A549 (cell line): Measurements from ENCODE around the gene CATSPER4. TPM values are rescaled to one million over a fixed set of nuclear protein-coding genes. Genes with fewer than 3 reads are reported as not detected.
"Not testable (repeated sequence)": the region's sequence is repeated elsewhere in the genome, so short reads cannot be mapped to it uniquely, and the experiment has no call there.

Source experiments
- ATAC-seq, 2 experiments: fragments of 200-7000 bp in 1 of 2; fragments of >200 bp in 1 of 2; cut with Nextera tagmentation in 1 of 2; cut with Tn5 transposase in 1 of 2; 3 replicates each; pipeline versions ENCODE4 v1.8.0 to v1.9.1; 2018 to 2020; ENCODE audit warnings: mild to moderate bottlenecking in 1 of 2, moderate library complexity in 1 of 2
- CTCF ChIA-PET: fragments of 300-600 bp; sonication (Branson Sonifier 250); formaldehyde crosslinking; extraction: SDS; loops from one replicate; lab custom pipeline; 2021; ENCODE audit warnings: antibody characterized with exemption, inconsistent platforms; lab: Yijun Ruan, JAX
- POLR2A ChIA-PET: fragments of 350-600 bp; formaldehyde crosslinking; extraction: SDS; loops from one replicate; lab custom pipeline; 2021; ENCODE audit warnings: antibody characterized with exemption, inconsistent platforms; lab: Yijun Ruan, JAX
- DNase-seq, 2 experiments: peaks; one replicate each; pipeline versions ENCODE4 v3.0.0 to v3.0.0-alpha.2; 2011 to 2016; ENCODE audit warnings: low read depth in 1 of 2, low spot score in 1 of 2
- FAIRE-seq: peaks from 2 replicates; lab custom pipeline; 2011; peaks lifted over from hg19 to GRCh38; lab: Jason Lieb, UNC
- H3K27ac ChIP-seq, 2 experiments: fragments of >200 bp; sonication (Bioruptor Twin); formaldehyde crosslinking; 3 replicates each; pipeline ENCODE4 v1.5.1; 2016 to 2017
- H3K4me1 ChIP-seq: fragments of >200 bp; sonication (Bioruptor Twin); formaldehyde crosslinking; 3 replicates; pipeline ENCODE4 v1.6.1; 2016
- H3K4me2 ChIP-seq: fragments of >200 bp; sonication (Bioruptor Twin); formaldehyde crosslinking; 3 replicates; pipeline ENCODE4 v1.6.1; 2016
- H3K4me3 ChIP-seq: fragments of >200 bp; sonication (Bioruptor Twin); formaldehyde crosslinking; 3 replicates; pipeline ENCODE4 v1.5.1; 2016
- H3K9me3 ChIP-seq: fragments of >200 bp; sonication (Bioruptor Twin); formaldehyde crosslinking; 3 replicates; pipeline ENCODE4 v1.6.1; 2016
- BHLHE40 ChIP-seq: IDR thresholded peaks from 2 replicates; pipeline ENCODE4 v1.6.1; 2012; ENCODE audit warnings: low read depth, low read length, inconsistent platforms
- CHD2 ChIP-seq: fragments of 150-350 bp; IDR thresholded peaks from 2 replicates; pipeline ENCODE4 v1.6.1; 2014; ENCODE audit warnings: low read length; ENCODE audit not compliant: partially characterized antibody
- CHD4 ChIP-seq: fragments of 200-600 bp; sonication (generic); IDR thresholded peaks from 2 replicates; pipeline ENCODE4 v1.6.1; 2016; ENCODE audit warnings: antibody characterized with exemption, mild to moderate bottlenecking, borderline replicate concordance
- EHF ChIP-seq: fragments of 250-450 bp; sonication (Bioruptor Pico); IDR thresholded peaks from 2 replicates; pipeline ENCODE4 v1.5.0; 2020; ENCODE audit warnings: mild to moderate bottlenecking
- EP300 ChIP-seq, 2 experiments: fragments of >200 bp; sonication (Bioruptor Twin); formaldehyde crosslinking; IDR thresholded peaks; 2 replicates in 1 of 2; 3 replicates in 1 of 2; pipeline ENCODE4 v1.6.1; 2016 to 2017
- FOSL2 ChIP-seq, 2 experiments: fragments of 450-650 bp in 1 of 2; fragments of >200 bp in 1 of 2; sonication (Bioruptor Twin) in 1 of 2; formaldehyde crosslinking; IDR thresholded peaks; 2 replicates each; pipeline versions ENCODE4 v1.5.0 to v1.6.1; 2016 to 2020; ENCODE audit warnings: mild to moderate bottlenecking in 1 of 2, moderate library complexity in 1 of 2
- FOXS1 ChIP-seq: fragments of 250-450 bp; sonication (Bioruptor Pico); IDR thresholded peaks from 2 replicates; pipeline ENCODE4 v1.5.0; 2020; ENCODE audit warnings: mild to moderate bottlenecking, moderate library complexity
- HDAC2 ChIP-seq: fragments of 200-600 bp; sonication (generic); IDR thresholded peaks from 2 replicates; pipeline ENCODE4 v1.6.1; 2016
- HOXA7 ChIP-seq: fragments of 250-450 bp; sonication (Bioruptor Pico); IDR thresholded peaks from 2 replicates; pipeline ENCODE4 v1.5.0; 2020; ENCODE audit warnings: mild to moderate bottlenecking, moderate library complexity
- HOXB13 ChIP-seq: fragments of 250-450 bp; sonication (Bioruptor Pico); IDR thresholded peaks from 2 replicates; pipeline ENCODE4 v1.5.0; 2020; ENCODE audit warnings: low read depth, mild to moderate bottlenecking, moderate library complexity
- MAFK ChIP-seq: fragments of 450-650 bp; IDR thresholded peaks from 2 replicates; pipeline ENCODE4 v1.6.1; 2014; ENCODE audit not compliant: partially characterized antibody
- NR3C1 ChIP-seq: fragments of >200 bp; sonication (Bioruptor Twin); formaldehyde crosslinking; IDR thresholded peaks from 3 replicates; pipeline ENCODE4 v1.6.1; 2017
- PBX3 ChIP-seq: IDR thresholded peaks from 2 replicates; pipeline ENCODE4 v1.6.1; 2012
- RAD21 ChIP-seq, 2 experiments: fragments of >200 bp in 1 of 2; sonication (Bioruptor Twin) in 1 of 2; formaldehyde crosslinking in 1 of 2; IDR thresholded peaks in 1 of 2; conservative IDR thresholded peaks in 1 of 2; 2 replicates in 1 of 2; 3 replicates in 1 of 2; pipeline ENCODE4 v1.6.1; 2012 to 2018; ENCODE audit warnings: inconsistent platforms in 1 of 2
- RARB ChIP-seq: fragments of 250-450 bp; sonication (Bioruptor Pico); IDR thresholded peaks from 2 replicates; pipeline ENCODE4 v1.8.0; 2021; ENCODE audit warnings: mild to moderate bottlenecking, moderate library complexity
- TFCP2L1 ChIP-seq: fragments of 250-450 bp; sonication (Bioruptor Pico); IDR thresholded peaks from 2 replicates; pipeline ENCODE4 v1.5.0; 2021; ENCODE audit warnings: mild to moderate bottlenecking
- TP53 ChIP-seq: fragments of 250-450 bp; sonication (Bioruptor Pico); IDR thresholded peaks from 2 replicates; pipeline ENCODE4 v1.5.0; 2021; ENCODE audit warnings: mild to moderate bottlenecking, moderate library complexity
- ZC3H11A ChIP-seq: fragments of 450-650 bp; IDR thresholded peaks from 2 replicates; pipeline ENCODE4 v1.6.1; 2014; ENCODE audit warnings: antibody characterized with exemption, mild to moderate bottlenecking
- ZNF302 ChIP-seq: fragments of 250-450 bp; sonication (Bioruptor Pico); IDR thresholded peaks from 2 replicates; pipeline ENCODE4 v1.9.0; 2021; ENCODE audit warnings: inconsistent platforms, mild to moderate bottlenecking, moderate library complexity
- WGBS: methylation state at CpG from one replicate; pipeline ENCODE4 v1.1.6; 2017; ENCODE audit errors: missing lambda C conversion rate; 5-methylcytosine and 5-hydroxymethylcytosine counted together
- polyA plus RNA-seq, 4 experiments: library from polyadenylated mRNA; depleted of rRNA in 3 of 4; stranded (reverse); fragments of >200 nt; fragmentation: RNase III in 1 of 4; extraction: RNeasy Plus Mini Kit Qiagen cat#74134 plus additional on column Dnase treatment in 1 of 4; gene quantifications; 2 replicates in 3 of 4; 3 replicates in 1 of 4; pipeline ENCODE4 v1.2.3, GENCODE V29; 2011 to 2017
- TF ChIP-seq, protein P1 (sequence below): fragments of >200 bp; sonication (Bioruptor Twin); formaldehyde crosslinking; IDR thresholded peaks from 2 replicates; pipeline ENCODE4 v1.6.1; 2016
- TF ChIP-seq, protein P2 (sequence below): fragments of 150-350 bp; IDR thresholded peaks from 2 replicates; pipeline ENCODE4 v1.6.1; 2014; ENCODE audit warnings: low read depth, mild to moderate bottlenecking, low read length
- TF ChIP-seq, protein P3 (sequence below): fragments of >200 bp; sonication (Bioruptor Twin); formaldehyde crosslinking; IDR thresholded peaks from 3 replicates; pipeline ENCODE4 v1.5.1; 2016
- TF ChIP-seq, protein P4 (sequence below): fragments of 250-450 bp; sonication (Bioruptor Pico); IDR thresholded peaks from 2 replicates; pipeline ENCODE4 v1.5.0; 2020; ENCODE audit warnings: low read depth, mild to moderate bottlenecking, moderate library complexity
- TF ChIP-seq, protein P5 (sequence below): fragments of 450-650 bp; IDR thresholded peaks from 2 replicates; pipeline ENCODE4 v1.6.1; 2014; ENCODE audit warnings: antibody characterized with exemption

The CATSPER4 gene
- polyA plus RNA-seq, 2 of the 4 experiments (the other 2 are of a cell fraction): not detected

DNA sequence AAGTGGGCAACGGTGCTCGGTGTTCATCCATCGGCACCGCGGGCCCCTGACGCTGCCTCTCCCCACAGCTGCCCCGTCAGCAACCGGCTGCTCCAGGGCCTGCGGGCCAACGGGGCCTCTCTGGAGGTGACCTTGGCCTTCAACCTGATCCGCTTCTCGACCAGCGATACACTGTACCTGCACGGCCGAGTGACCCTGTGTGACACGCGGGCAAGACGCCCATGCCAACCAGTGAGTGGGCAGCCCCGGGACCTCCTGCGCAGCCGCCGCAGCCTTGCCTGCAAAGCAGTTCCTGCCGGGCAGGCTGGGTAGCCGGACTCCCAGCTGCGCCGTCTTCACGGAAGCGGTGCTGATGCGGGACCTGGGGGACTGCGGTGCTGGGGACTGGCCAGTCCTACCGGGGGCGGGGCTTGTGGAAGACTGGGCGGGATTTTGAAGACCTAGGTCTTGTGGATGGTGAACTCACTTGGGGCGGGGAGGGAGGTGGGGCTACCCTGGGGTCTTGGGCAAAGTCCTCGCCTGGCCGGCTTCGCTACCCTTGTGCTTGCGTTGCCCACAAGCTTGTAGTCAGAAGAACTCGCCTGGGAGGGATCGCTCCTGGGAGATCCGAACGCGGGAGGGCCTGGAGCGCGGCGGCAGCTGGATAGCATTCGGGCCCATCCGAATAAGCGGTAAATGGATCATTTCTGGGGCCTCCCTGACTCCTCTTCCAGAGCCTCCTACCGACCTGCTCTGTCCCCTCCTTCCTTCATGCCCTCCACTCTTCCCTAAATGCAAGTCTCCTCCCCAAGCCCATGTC, 34.8 kb downstream of the CATSPER4 start:
- POLR2A ChIA-PET: no interaction called here
- ATAC-seq: no peak
- no peak overlapping the region for H3K4me3 ChIP-seq
- FAIRE-seq: no peak
- WGBS: 86% methylated on average over 21 of the region's 50 CpGs
- H3K4me2 ChIP-seq: no peak overlapping the region
- CTCF ChIA-PET: interaction anchor here (1.2 kb wide), 1 partner anchor 9 kb away, joined by 3 read pairs; the partner anchor contains the start of gene CEP85
- peaks cover 7% of the 10 kb centered on the region; the same call in 1 of the 3 replicates for H3K4me1 ChIP-seq
- TF ChIP-seq, protein P1, sequence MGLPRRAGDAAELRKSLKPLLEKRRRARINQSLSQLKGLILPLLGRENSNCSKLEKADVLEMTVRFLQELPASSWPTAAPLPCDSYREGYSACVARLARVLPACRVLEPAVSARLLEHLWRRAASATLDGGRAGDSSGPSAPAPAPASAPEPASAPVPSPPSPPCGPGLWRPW: no peak
- TF ChIP-seq TP53 (CRISPR knock-in tag) (no peak), BHLHE40 (no peak)
- H3K9me3 ChIP-seq: no peaks in the 10 kb centered on the region
- no peak for DNase-seq
- H3K27ac ChIP-seq: no peak overlapping the region

GRCh38 chr1:26230682-26231081, 40.3 kb downstream of the CATSPER4 start:
- H3K4me2 ChIP-seq, POLR2A ChIA-PET, FAIRE-seq, DNase-seq, H3K4me1 ChIP-seq, H3K4me3 ChIP-seq, H3K9me3 ChIP-seq, ATAC-seq, H3K27ac ChIP-seq: not testable (repeated sequence)
- CTCF ChIA-PET: interaction anchor here (0.6 to 2.3 kb wide), 4 partner anchors 10 to 658 kb away, joined by 3 to 7 read pairs (median 4); partner anchors contain the start of genes C1orf232 and ZNF593
- 88% methylated on average over 2 of the region's 2 CpGs for WGBS

DNA sequence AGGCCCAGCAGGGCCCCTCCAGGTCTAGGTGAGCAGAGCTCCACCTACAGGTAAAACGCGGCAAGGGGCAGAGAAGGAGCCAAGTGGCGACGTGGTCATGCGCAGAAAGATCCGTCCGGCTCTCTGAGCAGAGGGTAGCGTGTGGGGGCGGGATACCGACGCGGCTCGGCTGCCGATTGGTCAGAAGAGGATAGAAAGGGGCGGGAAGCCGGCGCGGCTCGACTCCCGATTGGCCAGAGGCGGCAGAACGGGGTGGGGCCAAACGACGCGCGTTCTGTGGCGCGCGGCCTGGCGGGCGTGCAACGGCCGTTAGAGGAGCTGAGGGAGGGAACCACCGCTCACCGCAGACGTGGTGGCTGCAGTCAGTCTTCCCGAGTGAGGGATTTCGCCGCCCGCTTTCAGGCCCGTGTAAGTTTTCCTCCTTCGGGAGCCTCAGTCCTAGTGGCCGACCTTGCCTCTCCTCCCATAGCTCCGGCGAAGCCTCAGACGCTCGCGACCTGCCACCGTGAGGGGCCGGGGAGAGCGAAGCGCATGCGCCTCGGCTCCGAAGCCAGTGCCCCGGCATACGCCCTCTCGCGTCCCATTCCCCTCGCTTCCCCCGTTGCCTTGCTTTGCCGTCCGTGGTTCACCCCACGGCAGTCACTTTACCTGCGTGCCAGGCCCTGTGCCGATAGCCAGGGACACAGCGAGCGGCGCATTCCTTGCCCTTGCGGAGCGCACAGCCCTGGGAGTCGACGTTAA, 43.7 kb downstream of the CATSPER4 start, which contains the start of gene CEP85:
CEP85 (plus strand) TSS at position 298 of the 741 bp plus-strand sequence. CDS start 5,584 bp downstream, outside the sequence.
- WGBS: 2% methylated on average over 36 of the region's 73 CpGs
- Histone ChIP-seq H3K9me3 (no peaks in the 10 kb centered on the region), H3K4me3 (peak within 1 kb of the TSS; percentile 69), H3K4me2 (peak within 1 kb of the TSS; percentile 93), H3K27ac (peak within 1 kb of the TSS; percentile 77 to 92), H3K4me1 (peaks cover 43% of the 10 kb centered on the region)
- FAIRE-seq: no peak
- DNase-seq: peak; percentile 96 to 97
- peak; percentile 94 to 97 for ATAC-seq
- ChIA-PET POLR2A (interaction anchor here (0.6 to 1.3 kb wide), 7 partner anchors 12 to 89 kb away, joined by 3 to 15 read pairs (median 3); partner anchors contain the start of genes SH3BGRL3 and ZNF593), CTCF (interaction anchor here (0.6 to 5.2 kb wide), 43 partner anchors 9 to 297 kb away, joined by 3 to 33 read pairs (median 5); partner anchors contain the start of genes C1orf232, CATSPER4, CNKSR1 and SH3BGRL3)
- TF ChIP-seq, protein P2, sequence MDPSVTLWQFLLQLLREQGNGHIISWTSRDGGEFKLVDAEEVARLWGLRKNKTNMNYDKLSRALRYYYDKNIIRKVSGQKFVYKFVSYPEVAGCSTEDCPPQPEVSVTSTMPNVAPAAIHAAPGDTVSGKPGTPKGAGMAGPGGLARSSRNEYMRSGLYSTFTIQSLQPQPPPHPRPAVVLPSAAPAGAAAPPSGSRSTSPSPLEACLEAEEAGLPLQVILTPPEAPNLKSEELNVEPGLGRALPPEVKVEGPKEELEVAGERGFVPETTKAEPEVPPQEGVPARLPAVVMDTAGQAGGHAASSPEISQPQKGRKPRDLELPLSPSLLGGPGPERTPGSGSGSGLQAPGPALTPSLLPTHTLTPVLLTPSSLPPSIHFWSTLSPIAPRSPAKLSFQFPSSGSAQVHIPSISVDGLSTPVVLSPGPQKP: no peak
- TF ChIP-seq, protein P3, sequence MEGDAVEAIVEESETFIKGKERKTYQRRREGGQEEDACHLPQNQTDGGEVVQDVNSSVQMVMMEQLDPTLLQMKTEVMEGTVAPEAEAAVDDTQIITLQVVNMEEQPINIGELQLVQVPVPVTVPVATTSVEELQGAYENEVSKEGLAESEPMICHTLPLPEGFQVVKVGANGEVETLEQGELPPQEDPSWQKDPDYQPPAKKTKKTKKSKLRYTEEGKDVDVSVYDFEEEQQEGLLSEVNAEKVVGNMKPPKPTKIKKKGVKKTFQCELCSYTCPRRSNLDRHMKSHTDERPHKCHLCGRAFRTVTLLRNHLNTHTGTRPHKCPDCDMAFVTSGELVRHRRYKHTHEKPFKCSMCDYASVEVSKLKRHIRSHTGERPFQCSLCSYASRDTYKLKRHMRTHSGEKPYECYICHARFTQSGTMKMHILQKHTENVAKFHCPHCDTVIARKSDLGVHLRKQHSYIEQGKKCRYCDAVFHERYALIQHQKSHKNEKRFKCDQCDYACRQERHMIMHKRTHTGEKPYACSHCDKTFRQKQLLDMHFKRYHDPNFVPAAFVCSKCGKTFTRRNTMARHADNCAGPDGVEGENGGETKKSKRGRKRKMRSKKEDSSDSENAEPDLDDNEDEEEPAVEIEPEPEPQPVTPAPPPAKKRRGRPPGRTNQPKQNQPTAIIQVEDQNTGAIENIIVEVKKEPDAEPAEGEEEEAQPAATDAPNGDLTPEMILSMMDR: peak; percentile 64
- no peak for TF ChIP-seq PBX3
- no peak for TF ChIP-seq NR3C1
- TF ChIP-seq RAD21 (conservative IDR thresholded peaks at IDR 0.05 in 1 of 2, IDR thresholded peaks at IDR 0.05 in 1 of 2): peak; percentile 57 to 59
- no peak for TF ChIP-seq CHD4
- no peak for TF ChIP-seq HOXB13
- no peak for TF ChIP-seq HDAC2
- TF ChIP-seq FOXS1: no peak
- no peak for TF ChIP-seq ZNF302 (CRISPR knock-in tag)
- TF ChIP-seq TFCP2L1: no peak
- no peak for TF ChIP-seq EP300 (IDR thresholded peaks at IDR 0.05)
- TF ChIP-seq, protein P4, sequence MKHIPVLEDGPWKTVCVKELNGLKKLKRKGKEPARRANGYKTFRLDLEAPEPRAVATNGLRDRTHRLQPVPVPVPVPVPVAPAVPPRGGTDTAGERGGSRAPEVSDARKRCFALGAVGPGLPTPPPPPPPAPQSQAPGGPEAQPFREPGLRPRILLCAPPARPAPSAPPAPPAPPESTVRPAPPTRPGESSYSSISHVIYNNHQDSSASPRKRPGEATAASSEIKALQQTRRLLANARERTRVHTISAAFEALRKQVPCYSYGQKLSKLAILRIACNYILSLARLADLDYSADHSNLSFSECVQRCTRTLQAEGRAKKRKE: no peak
- no peak for TF ChIP-seq FOSL2 (IDR thresholded peaks at IDR 0.05)
- TF ChIP-seq FOSL2 (CRISPR knock-in tag; IDR thresholded peaks at IDR 0.05): no peak
- TF ChIP-seq, protein P5, sequence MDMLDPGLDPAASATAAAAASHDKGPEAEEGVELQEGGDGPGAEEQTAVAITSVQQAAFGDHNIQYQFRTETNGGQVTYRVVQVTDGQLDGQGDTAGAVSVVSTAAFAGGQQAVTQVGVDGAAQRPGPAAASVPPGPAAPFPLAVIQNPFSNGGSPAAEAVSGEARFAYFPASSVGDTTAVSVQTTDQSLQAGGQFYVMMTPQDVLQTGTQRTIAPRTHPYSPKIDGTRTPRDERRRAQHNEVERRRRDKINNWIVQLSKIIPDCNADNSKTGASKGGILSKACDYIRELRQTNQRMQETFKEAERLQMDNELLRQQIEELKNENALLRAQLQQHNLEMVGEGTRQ: no peak
- TF ChIP-seq MAFK: no peak
- no peak for TF ChIP-seq ZC3H11A
- TF ChIP-seq HOXA7 (CRISPR knock-in tag): no peak
- no peak for TF ChIP-seq EHF (CRISPR knock-in tag)
- no peak for TF ChIP-seq RARB (CRISPR knock-in tag)
- no peak for TF ChIP-seq CHD2
- no peak for TF ChIP-seq TP53 (CRISPR knock-in tag)
